Central memory CD8-positive, alpha-beta T cell (primary cell): Measurements from ENCODE around the gene SNAPC3.
A peak's percentile ranks its signal among the peaks of the same experiment; 100 is the strongest.

Experiments
- ATAC-seq: fragments of 150-1000 bp; cut with Tn5 transposase; replicated peaks from 2 replicates; pipeline ENCODE4 v1.10.0; 2022; ENCODE audit warnings: mild to moderate bottlenecking, moderate FRiP score, moderate number of reproducible peaks; ENCODE audit not compliant: poor library complexity, severe bottlenecking; ENCODE audit errors: extremely low read depth
- DNase-seq, 2 donors: peaks; one replicate each; pipeline ENCODE4 v3.0.0; 2021; ENCODE audit warnings: low spot score in 2 of 2
- H3K27ac Mint-ChIP-seq: one replicate; pipeline ENCODE4 v1.8.0; 2022; ENCODE audit warnings: low read depth, mild to moderate bottlenecking, moderate library complexity, mixed read lengths
- H3K27me3 Mint-ChIP-seq: one replicate; pipeline ENCODE4 v1.8.0; 2022; ENCODE audit warnings: mixed read lengths
- H3K36me3 Mint-ChIP-seq: one replicate; pipeline ENCODE4 v1.8.0; 2022; ENCODE audit warnings: mild to moderate bottlenecking, moderate library complexity, mixed read lengths; ENCODE audit not compliant: insufficient read depth
- H3K4me1 Mint-ChIP-seq: one replicate; pipeline ENCODE4 v1.8.0; 2022; ENCODE audit warnings: mixed read lengths
- H3K4me3 Mint-ChIP-seq: one replicate; pipeline ENCODE4 v1.8.0; 2022; ENCODE audit warnings: mild to moderate bottlenecking, moderate library complexity, mixed read lengths
- H3K9me3 Mint-ChIP-seq: one replicate; pipeline ENCODE4 v1.8.0; 2022; ENCODE audit warnings: mixed read lengths

The SNAPC3 gene

DNA sequence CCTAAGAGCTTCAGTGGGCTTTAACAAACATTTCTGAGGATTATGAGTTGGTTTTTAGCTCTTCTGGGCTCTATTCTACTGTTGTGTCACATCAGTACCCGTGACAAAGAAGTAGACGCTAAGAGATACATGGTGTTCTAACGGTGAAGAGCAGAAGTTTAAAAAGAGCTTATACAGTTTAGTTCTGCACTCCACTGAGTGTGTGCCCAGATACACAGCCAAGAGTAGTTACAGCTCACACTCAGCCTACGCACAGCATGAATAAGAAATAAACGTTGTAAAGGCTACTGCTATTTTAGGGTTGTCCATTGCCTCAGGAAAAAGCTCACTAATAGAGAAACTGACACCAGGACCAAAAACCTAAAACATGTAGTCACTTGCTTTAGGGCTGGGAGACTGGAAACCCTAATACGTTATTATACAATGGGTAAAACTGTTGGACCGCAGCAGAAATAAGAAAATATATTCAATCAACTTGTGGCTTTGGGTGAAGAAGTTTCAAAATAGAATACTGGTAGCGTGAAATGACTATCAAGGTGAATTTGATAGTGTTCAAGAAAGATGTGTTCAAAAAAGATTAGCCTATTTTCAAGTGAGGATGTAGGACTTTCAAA lies 53.4 kb downstream of the SNAPC3 start:
- Mint-ChIP-seq H3K4me1 (peaks cover 15% of the 10 kb centered on the region), H3K36me3 (peaks cover 46% of the 10 kb centered on the region), H3K27ac (no peak overlapping the region), H3K27me3 (no peaks in the 10 kb centered on the region), H3K4me3 (no peak overlapping the region), H3K9me3 (no peaks in the 10 kb centered on the region)
- ATAC-seq (no peak), DNase-seq (no peak)

DNA sequence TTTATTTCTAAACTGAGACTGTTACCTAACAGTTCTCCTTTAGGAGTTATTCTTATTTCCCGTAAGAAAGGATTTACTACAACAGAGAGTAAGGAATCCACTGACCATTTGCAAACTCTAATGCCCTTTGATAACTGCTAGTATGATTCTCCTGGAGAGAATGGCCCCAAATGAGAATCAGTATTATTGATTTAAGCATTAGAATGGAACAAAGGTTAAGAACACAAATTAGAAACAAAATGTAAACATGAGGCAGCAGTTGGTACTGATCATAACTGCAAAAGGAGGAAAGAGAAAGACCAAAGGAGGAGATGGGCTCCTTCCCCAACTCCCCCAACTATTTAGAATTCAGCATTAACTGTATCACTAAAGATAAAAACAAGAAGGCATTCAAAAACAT lies 57.4 kb downstream of the SNAPC3 start:
- DNase-seq (no peak), ATAC-seq (no peak)
- peaks cover 42% of the 10 kb centered on the region for H3K36me3 Mint-ChIP-seq
- no peak overlapping the region for H3K4me3 Mint-ChIP-seq
- H3K4me1 Mint-ChIP-seq: peaks cover 25% of the 10 kb centered on the region
- H3K9me3 Mint-ChIP-seq: no peaks in the 10 kb centered on the region
- H3K27me3 Mint-ChIP-seq: no peaks in the 10 kb centered on the region
- peak overlapping the region; percentile 2 for H3K27ac Mint-ChIP-seq

DNA sequence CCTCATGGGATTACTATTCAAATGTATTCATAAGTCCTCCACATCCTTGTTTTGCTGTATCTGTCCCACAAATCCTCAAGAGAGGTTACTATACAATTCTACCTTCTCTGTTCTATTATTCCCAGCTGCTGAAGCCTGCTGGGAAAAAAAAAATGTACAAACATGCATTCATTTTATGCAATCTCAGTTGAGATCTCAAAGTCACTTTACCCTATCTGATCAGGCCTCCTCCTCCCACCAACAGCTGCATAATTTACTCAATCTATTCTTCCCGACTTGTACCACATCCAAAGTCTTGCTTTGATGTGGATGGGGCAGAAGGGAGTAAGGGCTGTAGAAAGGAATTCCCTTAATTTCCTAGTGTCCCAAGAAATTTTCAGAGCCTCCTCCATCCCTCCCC lies 59.5 kb downstream of the SNAPC3 start:
- no peaks in the 10 kb centered on the region for H3K27me3 Mint-ChIP-seq
- DNase-seq (no peak), ATAC-seq (no peak)
- H3K36me3 Mint-ChIP-seq: peaks cover 42% of the 10 kb centered on the region
- peak overlapping the region; percentile 58 for H3K27ac Mint-ChIP-seq
- H3K9me3 Mint-ChIP-seq: no peaks in the 10 kb centered on the region
- peaks cover 31% of the 10 kb centered on the region for H3K4me1 Mint-ChIP-seq
- H3K4me3 Mint-ChIP-seq: no peak overlapping the region

DNA sequence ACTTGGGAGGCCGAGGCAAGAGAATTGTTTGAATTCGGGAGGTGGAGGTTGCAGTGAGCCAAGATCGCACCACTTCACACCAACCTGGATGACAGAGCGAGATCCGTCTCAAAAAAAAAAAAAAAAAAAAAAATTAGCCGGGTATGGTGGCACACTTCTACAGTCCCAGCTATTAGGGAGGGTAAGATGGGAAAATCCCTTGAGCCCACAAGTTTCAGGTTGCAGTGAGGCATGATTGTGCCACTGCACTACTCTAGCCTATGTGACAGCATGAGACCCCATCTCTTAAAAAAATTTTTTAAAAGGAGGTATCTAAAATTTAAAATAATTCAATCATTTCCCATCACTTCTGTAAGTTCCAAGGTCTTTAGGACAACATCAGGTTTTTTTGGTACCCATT lies 62.1 kb downstream of the SNAPC3 start:
- Mint-ChIP-seq H3K4me1 (peaks cover 31% of the 10 kb centered on the region), H3K9me3 (no peaks in the 10 kb centered on the region)

GRCh38 chr9:15485836-15486666 lies 63.4 kb downstream of the SNAPC3 start:
- Mint-ChIP-seq H3K4me3 (no peak overlapping the region), H3K9me3 (no peaks in the 10 kb centered on the region), H3K27ac (peak overlapping the region; percentile 39), H3K4me1 (peaks cover 29% of the 10 kb centered on the region), H3K36me3 (peaks cover 49% of the 10 kb centered on the region), H3K27me3 (no peaks in the 10 kb centered on the region)
- ATAC-seq: peak; percentile 62
- no peak for DNase-seq

More for the DNA sequence above, 62.1 kb downstream of the SNAPC3 start:
- Mint-ChIP-seq H3K4me3 (no peak overlapping the region), H3K27ac (no peak overlapping the region), H3K27me3 (no peaks in the 10 kb centered on the region), H3K36me3 (peaks cover 48% of the 10 kb centered on the region)
- DNase-seq (no peak), ATAC-seq (no peak)

- no peaks in the 10 kb centered on the region for H3K27me3 Mint-ChIP-seq
- H3K27ac Mint-ChIP-seq: peak overlapping the region; percentile 29
- H3K4me1 Mint-ChIP-seq: peaks cover 42% of the 10 kb centered on the region
- ATAC-seq (no peak), DNase-seq (no peak)
- H3K4me3 Mint-ChIP-seq: no peak overlapping the region
- H3K36me3 Mint-ChIP-seq: peaks cover 30% of the 10 kb centered on the region
- H3K9me3 Mint-ChIP-seq: no peaks in the 10 kb centered on the region
Observed at GRCh38 chr9:15491950-15492349, 69.3 kb downstream of the SNAPC3 start.

DNA sequence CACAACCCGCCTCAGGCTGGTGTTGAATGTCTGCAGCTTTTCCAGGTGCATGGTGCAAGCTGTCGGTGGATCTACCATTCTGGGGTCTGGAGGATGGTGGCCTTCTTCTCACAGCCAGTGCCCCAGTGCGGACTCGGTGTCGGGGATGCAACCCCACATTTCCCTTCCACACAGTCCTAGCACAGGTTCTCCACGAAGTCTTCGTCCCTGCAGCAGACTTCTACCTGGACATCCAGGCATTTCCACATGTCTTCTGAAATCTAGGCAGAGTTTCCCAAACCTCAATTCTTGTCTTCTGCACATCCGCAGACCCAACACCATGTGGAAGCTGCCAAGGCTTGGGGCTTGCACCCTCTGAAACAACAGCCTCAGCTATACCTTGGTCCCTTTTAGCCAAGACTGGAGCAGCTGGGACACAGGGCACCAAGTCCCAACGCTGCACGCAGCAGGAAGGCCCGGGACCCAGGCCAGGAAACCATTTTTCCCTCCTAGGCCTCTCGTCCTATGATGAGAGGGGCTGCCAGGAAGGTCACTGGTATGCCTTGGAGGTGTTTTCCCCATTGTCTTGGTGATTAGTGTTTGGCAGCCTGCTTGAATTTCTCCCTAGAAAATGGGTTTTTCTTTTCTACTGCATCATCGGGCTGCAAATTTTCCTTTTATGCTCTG lies 69.9 kb downstream of the SNAPC3 start:
- H3K27me3 Mint-ChIP-seq: no peaks in the 10 kb centered on the region
- no peaks in the 10 kb centered on the region for H3K9me3 Mint-ChIP-seq
- H3K4me3 Mint-ChIP-seq: no peak overlapping the region
- H3K27ac Mint-ChIP-seq: peak overlapping the region; percentile 39
- ATAC-seq: no peak
- DNase-seq: no peak
- peaks cover 28% of the 10 kb centered on the region for H3K36me3 Mint-ChIP-seq
- H3K4me1 Mint-ChIP-seq: peaks cover 42% of the 10 kb centered on the region

DNA sequence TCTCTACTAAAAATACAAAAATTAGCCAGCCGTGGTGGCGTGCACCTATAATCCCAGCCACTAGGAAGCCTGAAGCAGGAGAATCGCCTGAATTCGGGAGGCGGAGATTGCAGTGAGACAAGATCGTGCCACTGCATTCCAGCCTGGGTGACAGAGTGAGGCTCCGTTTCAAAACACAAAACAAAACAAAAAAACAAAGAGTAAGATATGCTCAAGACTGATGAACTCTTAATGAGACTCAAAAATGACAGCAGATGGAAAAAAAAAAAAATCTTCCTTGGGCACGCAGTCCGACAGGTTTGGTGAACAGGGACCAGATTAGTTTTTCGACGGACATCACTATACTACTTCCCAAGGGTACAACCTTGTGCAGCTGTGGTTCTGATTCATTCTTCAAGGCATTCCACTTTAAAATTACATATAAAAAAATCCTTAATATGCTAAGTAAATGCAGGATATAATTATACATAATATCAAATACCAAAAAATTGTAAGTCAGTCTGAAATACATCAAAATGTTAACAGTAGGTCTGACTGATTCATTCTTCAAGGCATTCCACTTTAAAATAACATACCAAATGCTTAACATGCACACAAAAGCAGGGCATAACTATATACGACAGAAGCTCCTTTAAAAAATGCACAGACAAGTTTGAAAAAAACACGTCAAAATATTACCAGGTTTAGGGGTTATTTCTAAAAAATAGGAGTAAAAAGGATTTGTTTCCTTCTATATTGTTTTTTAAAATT lies 75.7 kb downstream of the SNAPC3 start:
- Mint-ChIP-seq H3K27ac (no peak overlapping the region), H3K36me3 (peaks cover 35% of the 10 kb centered on the region), H3K27me3 (no peaks in the 10 kb centered on the region), H3K4me1 (peaks cover 56% of the 10 kb centered on the region), H3K9me3 (no peaks in the 10 kb centered on the region), H3K4me3 (no peak overlapping the region)
- DNase-seq (no peak), ATAC-seq (no peak)

DNA sequence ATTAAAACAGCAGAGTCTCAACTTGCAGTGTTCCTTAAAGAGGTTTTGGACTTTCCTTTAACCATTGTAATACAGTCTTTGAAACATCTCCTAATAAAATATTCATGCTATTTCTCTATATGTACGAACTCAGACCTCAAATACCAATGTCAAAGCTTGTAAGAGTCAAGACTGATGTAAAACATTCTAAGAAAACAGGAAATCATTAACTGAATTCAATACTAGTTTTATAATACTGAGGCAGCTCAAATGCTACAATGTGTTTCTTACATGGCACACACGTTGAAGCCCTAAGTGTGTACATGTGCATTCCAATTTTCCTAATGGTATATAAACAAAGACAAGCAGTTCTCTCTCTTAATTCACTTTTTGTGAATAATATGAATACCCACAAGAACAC lies 76.5 kb downstream of the SNAPC3 start:
- ATAC-seq: no peak
- Mint-ChIP-seq H3K4me1 (peaks cover 53% of the 10 kb centered on the region), H3K9me3 (no peaks in the 10 kb centered on the region), H3K27me3 (no peaks in the 10 kb centered on the region), H3K27ac (peak overlapping the region; percentile 62), H3K36me3 (peaks cover 41% of the 10 kb centered on the region), H3K4me3 (peak overlapping the region; percentile 13)
- DNase-seq: no peak

DNA sequence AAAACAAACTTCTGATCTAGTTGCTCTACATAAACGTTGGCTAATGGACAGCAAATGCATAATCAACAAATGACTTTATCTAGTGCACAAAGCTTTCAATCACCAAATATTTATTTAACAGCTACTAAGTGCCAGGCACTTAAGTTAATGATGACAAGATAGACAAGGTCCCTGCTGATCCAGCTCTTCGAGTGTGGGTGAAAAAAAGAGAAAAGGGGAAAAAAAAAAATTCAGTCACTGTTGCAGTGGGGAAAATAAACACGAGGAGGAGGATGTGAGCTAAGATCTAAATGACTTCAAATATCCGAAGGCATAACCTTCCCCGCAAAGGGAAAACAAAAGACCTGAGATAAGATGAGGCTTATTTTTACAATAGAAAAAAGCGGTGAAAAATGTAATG lies 78.5 kb downstream of the SNAPC3 start:
- H3K4me1 Mint-ChIP-seq: peaks cover 50% of the 10 kb centered on the region
- peaks cover 51% of the 10 kb centered on the region for H3K36me3 Mint-ChIP-seq
- H3K4me3 Mint-ChIP-seq: no peak overlapping the region

DNA sequence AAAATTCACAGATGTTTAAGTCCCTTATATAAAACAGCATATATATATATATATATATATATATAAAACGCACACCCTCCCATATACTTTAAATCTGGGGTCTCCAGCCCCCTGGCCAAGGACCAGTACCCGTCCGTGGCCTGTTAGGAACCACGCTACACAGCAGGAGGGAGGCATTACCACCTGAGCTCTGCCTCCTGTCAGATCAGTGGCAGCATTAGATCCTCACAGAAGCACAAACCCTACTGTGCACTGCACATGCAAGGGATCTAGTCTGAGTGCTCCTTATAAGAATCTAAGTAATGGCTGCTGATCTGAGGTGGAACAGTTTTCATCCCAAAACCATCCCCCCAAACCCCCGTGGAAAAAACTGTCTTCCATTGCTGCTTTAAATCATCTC lies 79.1 kb downstream of the SNAPC3 start:
- peak overlapping the region; percentile 74 for H3K27ac Mint-ChIP-seq
- H3K4me1 Mint-ChIP-seq: peaks cover 51% of the 10 kb centered on the region
- DNase-seq (no peak), ATAC-seq (no peak)
- H3K36me3 Mint-ChIP-seq: peaks cover 56% of the 10 kb centered on the region
- H3K4me3 Mint-ChIP-seq: no peak overlapping the region
- no peaks in the 10 kb centered on the region for H3K27me3 Mint-ChIP-seq
- H3K9me3 Mint-ChIP-seq: no peaks in the 10 kb centered on the region

More for the DNA sequence above, 78.5 kb downstream of the SNAPC3 start:
- ATAC-seq (no peak), DNase-seq (no peak)
- Mint-ChIP-seq H3K9me3 (no peaks in the 10 kb centered on the region), H3K27me3 (no peaks in the 10 kb centered on the region), H3K27ac (peak overlapping the region; percentile 74)

DNA sequence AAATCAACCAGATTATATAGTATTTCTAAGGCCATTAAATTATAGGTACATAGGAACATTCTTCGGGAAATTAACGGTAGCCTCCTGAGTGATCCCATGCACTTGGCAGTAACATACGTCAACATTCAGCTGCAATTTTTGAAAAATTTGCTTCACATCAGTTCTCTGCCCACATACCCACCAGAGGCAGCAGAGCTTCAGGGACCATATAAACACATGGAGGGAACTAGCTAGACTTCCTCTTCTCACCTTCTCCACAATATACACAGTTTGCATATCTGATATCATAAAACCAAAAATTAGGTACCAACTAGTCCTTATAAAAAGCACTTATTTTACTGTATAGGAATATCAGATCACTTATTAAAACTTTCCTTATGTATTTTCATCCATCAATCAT lies 83.2 kb downstream of the SNAPC3 start:
- H3K36me3 Mint-ChIP-seq: peaks cover 59% of the 10 kb centered on the region
- H3K27ac Mint-ChIP-seq: no peak overlapping the region
- no peaks in the 10 kb centered on the region for H3K27me3 Mint-ChIP-seq
- H3K9me3 Mint-ChIP-seq: no peaks in the 10 kb centered on the region
- H3K4me1 Mint-ChIP-seq: peaks cover 57% of the 10 kb centered on the region
- DNase-seq (no peak), ATAC-seq (no peak)
- H3K4me3 Mint-ChIP-seq: no peak overlapping the region
